BLaER1 (cell line): ENCODE results near the gene CREBBP.

Experiments used
- H3K27ac ChIP-seq: shearing (Covaris generic); formaldehyde crosslinking; 2 replicates; pipeline ENCODE4 v1.8.1; 2022
- H3K27me3 ChIP-seq: shearing (Covaris generic); formaldehyde crosslinking; 2 replicates; pipeline ENCODE4 v1.8.1; 2022
- H3K36me3 ChIP-seq: shearing (Covaris generic); formaldehyde crosslinking; 2 replicates; pipeline ENCODE4 v1.8.1; 2022
- H3K4me1 ChIP-seq: shearing (Covaris generic); formaldehyde crosslinking; 2 replicates; pipeline ENCODE4 v1.8.1; 2022
- H3K4me2 ChIP-seq: shearing (Covaris generic); formaldehyde crosslinking; 2 replicates; pipeline ENCODE4 v1.8.1; 2022
- H3K4me3 ChIP-seq: shearing (Covaris generic); formaldehyde crosslinking; 2 replicates; pipeline ENCODE4 v1.8.1; 2022
- H3K9ac ChIP-seq: shearing (Covaris generic); formaldehyde crosslinking; 2 replicates; pipeline ENCODE4 v1.8.1; 2022
- H3K9me3 ChIP-seq: shearing (Covaris generic); formaldehyde crosslinking; 2 replicates; pipeline ENCODE4 v1.8.1; 2022
- H4K20me1 ChIP-seq: shearing (Covaris generic); formaldehyde crosslinking; 2 replicates; pipeline ENCODE4 v1.8.1; 2022
- Cebpa-rat ChIP-seq: shearing (Covaris generic); IDR thresholded peaks from 2 replicates; pipeline ENCODE4 v1.8.1; 2022

CREBBP gene

DNA sequence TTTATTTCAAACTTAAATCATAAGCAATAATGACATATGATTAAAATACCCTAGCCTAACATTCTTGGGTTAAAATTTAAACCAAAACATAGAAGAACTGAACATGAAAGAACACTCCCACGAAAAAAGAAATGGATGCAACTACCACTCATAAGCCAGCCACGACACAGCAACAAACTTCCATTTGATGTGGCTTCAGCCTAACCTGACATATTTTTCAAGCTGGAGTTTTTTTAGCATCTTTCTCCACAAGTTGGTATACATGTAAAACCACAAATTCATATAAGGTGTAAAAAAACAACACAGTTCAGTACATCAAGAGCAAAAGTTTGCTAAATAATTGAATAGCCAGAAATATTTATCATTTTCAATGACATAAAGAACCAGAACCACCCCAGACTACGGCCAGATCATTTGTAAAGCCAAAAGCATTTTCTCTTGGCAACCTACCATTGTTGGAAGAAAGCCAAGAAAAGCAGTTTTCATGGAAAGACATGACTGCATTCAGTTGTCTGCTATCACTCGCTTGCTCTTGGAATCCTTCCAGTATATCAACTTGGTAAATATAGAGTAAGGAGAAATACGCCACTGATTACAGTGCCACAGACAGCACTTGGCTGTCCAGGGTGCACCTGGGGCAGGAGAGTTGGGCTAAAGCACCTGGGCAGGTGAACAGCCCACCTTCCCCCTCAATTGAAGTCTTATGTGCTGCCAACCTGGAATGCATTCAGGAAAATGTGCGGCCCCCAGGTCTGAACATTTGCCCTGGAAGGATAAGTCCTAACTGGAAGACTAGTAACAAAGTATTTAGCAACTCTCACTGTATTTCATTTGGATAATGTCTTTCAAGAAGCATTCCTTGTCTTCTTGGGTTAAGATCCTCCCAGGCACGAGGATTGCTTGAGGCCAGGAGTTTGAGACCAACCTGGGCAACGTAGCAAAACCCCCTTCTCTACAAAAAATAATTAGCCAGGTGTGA lies 60.5 kb downstream of the CREBBP start:
- H3K9ac ChIP-seq = no peak overlapping the region

DNA sequence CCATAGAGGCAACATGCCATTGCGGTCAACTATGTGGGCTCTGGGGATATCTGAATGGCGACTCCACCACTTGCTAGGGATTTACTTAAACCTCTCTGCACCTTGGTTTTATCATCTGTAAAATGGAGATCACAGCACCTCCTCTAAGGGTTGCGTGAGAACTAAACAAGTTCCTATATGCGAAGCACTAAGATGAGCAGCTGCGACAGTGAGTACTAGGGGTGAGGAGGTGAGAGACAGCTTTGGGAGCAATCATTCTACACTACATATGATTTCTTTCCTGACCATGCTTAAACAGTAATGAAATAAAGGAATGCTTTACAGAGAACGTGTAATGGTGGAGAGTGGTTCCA lies 61.4 kb downstream of the CREBBP start:
- Histone ChIP-seq H3K27ac (no peak overlapping the region), H4K20me1 (peaks cover 100% of the 10 kb centered on the region), H3K27me3 (no peaks in the 10 kb centered on the region), H3K4me1 (peaks cover 71% of the 10 kb centered on the region), H3K9me3 (no peaks in the 10 kb centered on the region), H3K9ac (no peak overlapping the region), H3K4me3 (no peak overlapping the region), H3K36me3 (peaks cover 35% of the 10 kb centered on the region; the same call in 1 of the 2 replicates), H3K4me2 (peak overlapping the region; percentile 76)
- no peak for TF ChIP-seq Cebpa-rat

More for the DNA sequence above, 60.5 kb downstream of the CREBBP start:
- Histone ChIP-seq H3K9me3 (no peaks in the 10 kb centered on the region), H4K20me1 (peaks cover 100% of the 10 kb centered on the region), H3K4me2 (peak overlapping the region; percentile 76), H3K27me3 (no peaks in the 10 kb centered on the region), H3K36me3 (peaks cover 32% of the 10 kb centered on the region; the same call in 1 of the 2 replicates), H3K27ac (no peak overlapping the region), H3K4me1 (peaks cover 80% of the 10 kb centered on the region), H3K4me3 (no peak overlapping the region)
- no peak for TF ChIP-seq Cebpa-rat

DNA sequence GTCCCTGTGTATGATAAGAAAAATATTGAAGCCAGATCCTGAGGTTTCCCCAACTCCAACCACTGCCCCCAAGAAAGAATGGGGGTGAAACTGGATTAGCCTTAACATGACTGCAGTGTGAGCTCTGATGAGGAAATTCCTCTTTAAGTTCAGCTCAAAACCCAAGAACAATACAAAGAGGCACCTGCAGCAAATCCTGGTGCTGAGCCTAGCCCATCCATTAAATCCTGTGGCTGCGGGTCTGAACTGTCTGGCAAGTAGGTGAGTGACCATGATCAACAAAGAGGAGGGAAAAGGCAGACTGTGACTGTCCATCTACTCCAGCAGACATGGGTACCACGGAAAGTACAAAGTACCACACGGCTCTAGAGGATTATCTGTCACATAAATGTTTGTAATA lies 64.2 kb downstream of the CREBBP start:
- peaks cover 49% of the 10 kb centered on the region for H3K36me3 ChIP-seq
- H3K27me3 ChIP-seq = no peaks in the 10 kb centered on the region
- H3K4me2 ChIP-seq = no peak overlapping the region
- no peak overlapping the region for H3K4me3 ChIP-seq
- H4K20me1 ChIP-seq = peaks cover 100% of the 10 kb centered on the region
- H3K4me1 ChIP-seq = peaks cover 45% of the 10 kb centered on the region
- H3K27ac ChIP-seq = no peak overlapping the region
- H3K9me3 ChIP-seq = no peaks in the 10 kb centered on the region
- TF ChIP-seq Cebpa-rat = no peak
- no peak overlapping the region for H3K9ac ChIP-seq

DNA sequence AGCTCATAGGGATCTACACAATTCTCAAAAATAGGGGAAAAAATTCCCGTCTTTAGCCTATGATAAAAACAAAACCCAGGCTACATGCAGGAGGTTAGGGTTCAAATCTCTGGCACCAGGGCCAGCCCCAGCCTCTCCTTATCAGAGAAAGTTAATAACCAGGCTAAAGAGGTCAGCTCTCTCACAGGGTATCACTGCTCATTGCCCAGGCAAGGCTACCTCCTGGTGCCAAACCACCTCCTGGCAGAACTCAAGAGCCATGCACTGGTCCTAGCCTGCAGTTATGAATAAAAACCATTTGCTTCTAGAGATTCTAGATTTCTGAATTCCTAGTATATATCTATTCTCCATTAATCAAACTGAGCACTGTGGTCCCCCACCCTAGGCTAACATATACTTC lies 65.8 kb downstream of the CREBBP start:
- H3K4me1 ChIP-seq = peaks cover 31% of the 10 kb centered on the region
- TF ChIP-seq Cebpa-rat = no peak
- no peak overlapping the region for H3K27ac ChIP-seq
- no peak overlapping the region for H3K9ac ChIP-seq
- no peaks in the 10 kb centered on the region for H3K9me3 ChIP-seq
- H3K27me3 ChIP-seq = no peaks in the 10 kb centered on the region
- H3K36me3 ChIP-seq = peaks cover 56% of the 10 kb centered on the region
- no peak overlapping the region for H3K4me2 ChIP-seq
- peaks cover 100% of the 10 kb centered on the region for H4K20me1 ChIP-seq
- H3K4me3 ChIP-seq = no peak overlapping the region

DNA sequence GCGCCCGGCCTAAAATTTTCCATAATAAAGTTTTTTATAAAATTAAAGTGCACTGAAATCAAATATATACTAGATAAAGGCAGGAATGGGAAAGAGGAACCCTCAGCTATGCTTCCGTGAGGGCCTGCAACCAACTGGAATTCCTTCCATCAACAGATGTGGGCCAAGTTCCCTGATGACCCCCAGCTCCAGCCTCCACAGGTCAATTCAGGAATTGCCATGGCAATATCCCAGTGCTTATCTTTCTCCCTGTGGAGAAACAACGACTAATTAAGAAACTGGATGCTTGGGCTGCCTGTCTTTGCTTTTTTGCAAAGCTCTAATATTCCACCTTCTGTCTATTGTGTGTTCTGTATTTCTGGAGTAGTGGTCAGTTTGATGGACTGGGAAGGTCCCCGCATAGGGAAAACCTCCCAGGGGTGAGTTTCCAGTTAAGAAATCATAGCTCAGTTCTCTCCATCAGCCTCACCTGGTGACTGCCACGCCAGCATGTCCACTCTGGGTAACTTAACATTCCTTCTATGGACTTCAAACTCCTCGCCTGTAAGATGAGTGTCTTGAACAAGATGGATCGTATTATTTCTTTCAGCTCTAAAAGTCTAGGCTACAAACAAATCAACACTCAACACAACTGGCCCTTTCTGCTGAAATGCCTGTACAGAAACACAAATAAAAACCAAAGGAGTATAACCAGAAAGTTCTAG lies 67.9 kb downstream of the CREBBP start:
- no peak for TF ChIP-seq Cebpa-rat
- no peak overlapping the region for H3K9ac ChIP-seq
- no peak overlapping the region for H3K27ac ChIP-seq
- no peak overlapping the region for H3K4me3 ChIP-seq
- no peaks in the 10 kb centered on the region for H3K27me3 ChIP-seq
- H3K4me1 ChIP-seq = peaks cover 32% of the 10 kb centered on the region
- H3K9me3 ChIP-seq = no peaks in the 10 kb centered on the region
- H3K36me3 ChIP-seq = peaks cover 76% of the 10 kb centered on the region
- peaks cover 100% of the 10 kb centered on the region for H4K20me1 ChIP-seq
- H3K4me2 ChIP-seq = no peak overlapping the region

DNA sequence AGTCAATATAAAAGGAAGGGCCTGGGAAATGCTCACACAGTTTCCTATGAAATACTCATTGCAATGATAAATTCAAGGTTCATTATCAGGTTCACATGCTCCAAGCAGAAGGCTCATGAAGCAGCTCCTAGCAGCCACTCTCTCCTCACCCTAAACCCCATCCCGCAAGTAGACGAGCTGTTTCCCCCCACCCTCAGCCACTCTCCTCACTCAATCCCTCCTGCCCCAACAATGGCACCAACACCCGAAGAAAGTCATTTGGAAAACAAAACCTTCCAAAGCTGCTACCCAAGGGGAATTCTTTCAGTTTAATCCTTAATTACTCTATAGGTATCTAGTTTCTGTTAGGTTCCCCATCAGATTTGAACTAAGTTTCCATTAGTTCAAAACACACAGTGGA lies 69.7 kb downstream of the CREBBP start:
- H3K9ac ChIP-seq = no peak overlapping the region
- H4K20me1 ChIP-seq = peaks cover 100% of the 10 kb centered on the region
- H3K36me3 ChIP-seq = peaks cover 88% of the 10 kb centered on the region
- peaks cover 29% of the 10 kb centered on the region for H3K4me1 ChIP-seq
- H3K27ac ChIP-seq = no peak overlapping the region
- no peak overlapping the region for H3K4me3 ChIP-seq
- H3K9me3 ChIP-seq = no peaks in the 10 kb centered on the region
- H3K4me2 ChIP-seq = no peak overlapping the region
- no peaks in the 10 kb centered on the region for H3K27me3 ChIP-seq
- TF ChIP-seq Cebpa-rat = no peak

DNA sequence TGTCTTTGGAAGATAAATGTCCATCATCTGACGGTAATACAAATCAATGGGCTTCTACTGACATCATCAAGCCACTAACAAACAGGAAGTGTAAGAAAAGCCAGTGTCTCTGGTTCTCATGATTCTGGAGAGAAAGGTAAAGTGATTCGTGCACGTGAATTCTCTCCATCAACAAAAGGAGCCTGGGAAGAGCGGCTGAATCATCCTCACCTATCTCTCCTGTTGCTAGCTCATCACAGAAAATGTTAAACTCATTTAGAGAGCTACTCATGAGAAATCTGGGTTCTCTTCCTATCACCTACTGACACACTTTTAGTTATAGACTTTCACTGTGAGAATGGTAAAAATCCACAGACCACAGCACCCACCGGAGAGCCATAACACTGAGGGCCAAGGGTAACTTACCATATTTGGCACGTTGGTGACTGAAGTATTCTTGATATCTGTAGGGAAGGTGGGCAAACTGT lies 70.3 kb downstream of the CREBBP start:
- H3K4me3 ChIP-seq = no peak overlapping the region
- no peaks in the 10 kb centered on the region for H3K27me3 ChIP-seq
- peaks cover 93% of the 10 kb centered on the region for H3K36me3 ChIP-seq
- peaks cover 29% of the 10 kb centered on the region for H3K4me1 ChIP-seq
- H3K27ac ChIP-seq = no peak overlapping the region
- peaks cover 100% of the 10 kb centered on the region for H4K20me1 ChIP-seq
- TF ChIP-seq Cebpa-rat = no peak
- H3K4me2 ChIP-seq = no peak overlapping the region
- H3K9ac ChIP-seq = no peak overlapping the region
- no peaks in the 10 kb centered on the region for H3K9me3 ChIP-seq

DNA sequence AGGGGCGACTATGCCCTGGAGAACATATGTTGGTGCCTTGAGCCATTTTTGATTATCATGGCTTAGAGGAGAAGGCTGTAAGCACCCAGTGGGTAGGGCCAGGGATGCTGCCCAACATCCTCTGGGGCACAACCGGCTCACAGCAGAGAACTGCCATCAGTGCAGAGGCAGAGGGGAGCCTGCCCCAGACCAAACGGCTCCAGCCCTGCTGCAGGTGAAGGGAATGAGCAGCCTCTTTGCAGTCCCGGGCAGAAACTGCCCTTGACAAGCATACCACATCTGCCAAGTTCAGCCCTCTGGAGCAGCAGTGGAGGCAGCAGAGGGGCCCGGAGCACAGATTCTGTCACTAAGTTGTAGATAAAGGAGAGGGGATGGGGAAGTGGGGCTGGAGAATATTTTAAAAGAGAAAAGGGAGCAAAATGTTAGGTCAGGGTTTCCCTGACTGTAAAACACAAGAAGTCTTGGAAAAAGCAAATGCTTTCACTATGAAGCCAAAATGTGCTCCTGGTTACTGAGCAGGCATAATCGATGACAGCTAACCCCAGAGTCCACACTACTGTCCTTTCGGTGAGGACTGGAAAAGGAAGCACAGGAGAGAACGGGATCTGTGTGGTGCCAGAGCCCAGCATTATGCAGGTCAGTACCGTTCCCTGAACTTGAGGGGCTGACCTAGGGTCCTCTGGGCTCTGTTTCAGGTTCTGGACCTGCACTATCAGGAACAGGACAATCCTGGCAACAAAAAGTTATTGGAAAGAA lies 72.0 kb downstream of the CREBBP start:
- peak overlapping the region; percentile 42 for H3K4me2 ChIP-seq
- H3K9ac ChIP-seq = peak overlapping the region; percentile 16; the same call in 1 of the 2 replicates
- TF ChIP-seq Cebpa-rat = no peak
- peaks cover 29% of the 10 kb centered on the region for H3K4me1 ChIP-seq
- H3K4me3 ChIP-seq = no peak overlapping the region
- no peaks in the 10 kb centered on the region for H3K9me3 ChIP-seq
- peaks cover 100% of the 10 kb centered on the region for H4K20me1 ChIP-seq
- no peak overlapping the region; the same call in 1 of the 2 replicates for H3K27ac ChIP-seq
- no peaks in the 10 kb centered on the region for H3K27me3 ChIP-seq
- peaks cover 96% of the 10 kb centered on the region for H3K36me3 ChIP-seq

DNA sequence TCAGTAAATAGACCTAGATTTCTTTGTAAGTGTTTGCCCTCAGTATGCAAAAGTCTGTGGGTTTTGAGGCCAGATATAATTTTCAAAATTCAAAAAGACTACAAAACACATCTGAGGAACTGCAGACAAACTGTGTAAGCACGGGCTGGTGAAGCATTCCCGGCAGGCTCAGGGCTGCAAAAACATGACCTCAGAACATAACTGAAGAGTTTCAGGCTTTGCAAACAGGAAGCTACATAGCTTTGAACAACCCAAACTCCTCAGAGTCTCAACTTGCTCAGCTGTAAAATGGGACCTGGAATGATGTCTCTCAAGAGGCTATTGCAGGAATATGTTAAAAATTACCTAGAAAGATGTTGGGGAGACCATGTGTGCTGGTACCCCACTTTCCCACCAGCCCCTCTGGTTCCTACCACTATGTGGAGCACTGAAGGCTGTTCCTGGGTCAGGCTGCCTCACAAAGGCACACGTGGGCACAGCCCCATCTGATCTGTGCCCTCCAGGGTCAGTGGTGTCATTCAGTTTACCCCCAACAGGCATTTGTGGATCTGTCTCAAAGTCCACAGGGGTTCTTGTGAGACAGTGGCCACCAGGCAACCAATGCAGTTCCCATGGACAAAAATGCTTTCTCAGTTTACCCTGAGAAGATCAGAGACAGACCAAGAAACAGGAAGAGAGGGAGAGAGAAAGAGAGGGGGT lies 72.9 kb downstream of the CREBBP start:
- TF ChIP-seq Cebpa-rat = no peak
- peaks cover 99% of the 10 kb centered on the region for H4K20me1 ChIP-seq

More for the DNA sequence above, 72.9 kb downstream of the CREBBP start:
- Histone ChIP-seq H3K27ac (no peak overlapping the region), H3K4me2 (no peak overlapping the region), H3K36me3 (peaks cover 96% of the 10 kb centered on the region), H3K4me1 (peaks cover 29% of the 10 kb centered on the region), H3K9ac (no peak overlapping the region), H3K4me3 (no peak overlapping the region), H3K9me3 (no peaks in the 10 kb centered on the region), H3K27me3 (no peaks in the 10 kb centered on the region)
